Subcutaneous adipose tissue (tissue), 4 donors: Measurements from ENCODE around the gene GMEB2. TPM values are rescaled to one million over a fixed set of nuclear protein-coding genes. Genes with fewer than 3 reads are reported as not detected.

Experiments used
- total RNA-seq, 4 donors: library from RNA; depleted of rRNA; stranded (reverse); fragments of >200 nt; gene quantifications; one replicate each; pipeline ENCODE4 v1.1.0, GENCODE V29; 2016
- TF ChIP-seq, protein P1 (sequence below): fragments of 450-650 bp; IDR thresholded peaks from one replicate; pipeline ENCODE4 v1.5.1; 2016; ENCODE audit warnings: low read depth, mild to moderate bottlenecking, control low read depth, antibody characterized with exemption, moderate library complexity

GMEB2 gene
- total RNA-seq, 4 donors from 2014 or later, result 3.6 to 12.8 (median 5.1) TPM

DNA sequence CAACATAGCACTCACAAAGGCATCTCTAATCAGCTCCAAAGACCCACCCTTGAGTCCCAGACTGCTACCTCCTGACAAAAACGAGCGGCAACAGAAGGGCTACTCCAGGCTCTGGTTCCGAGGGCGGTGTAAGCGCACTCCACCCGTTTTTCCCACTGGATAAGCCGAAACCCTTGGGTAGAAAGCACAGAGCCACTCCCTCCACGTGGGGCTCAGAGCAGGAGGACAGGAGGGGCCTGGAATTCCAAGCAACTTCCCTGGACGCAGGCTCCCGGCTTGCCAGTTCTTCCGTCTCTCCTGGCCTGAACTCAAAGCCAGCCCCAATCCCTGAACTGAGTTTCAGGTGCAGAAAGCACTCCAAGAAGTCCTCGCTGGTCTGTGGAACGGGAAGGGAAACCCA is 7.4 kb downstream of the GMEB2 start:
- TF ChIP-seq, protein P1, sequence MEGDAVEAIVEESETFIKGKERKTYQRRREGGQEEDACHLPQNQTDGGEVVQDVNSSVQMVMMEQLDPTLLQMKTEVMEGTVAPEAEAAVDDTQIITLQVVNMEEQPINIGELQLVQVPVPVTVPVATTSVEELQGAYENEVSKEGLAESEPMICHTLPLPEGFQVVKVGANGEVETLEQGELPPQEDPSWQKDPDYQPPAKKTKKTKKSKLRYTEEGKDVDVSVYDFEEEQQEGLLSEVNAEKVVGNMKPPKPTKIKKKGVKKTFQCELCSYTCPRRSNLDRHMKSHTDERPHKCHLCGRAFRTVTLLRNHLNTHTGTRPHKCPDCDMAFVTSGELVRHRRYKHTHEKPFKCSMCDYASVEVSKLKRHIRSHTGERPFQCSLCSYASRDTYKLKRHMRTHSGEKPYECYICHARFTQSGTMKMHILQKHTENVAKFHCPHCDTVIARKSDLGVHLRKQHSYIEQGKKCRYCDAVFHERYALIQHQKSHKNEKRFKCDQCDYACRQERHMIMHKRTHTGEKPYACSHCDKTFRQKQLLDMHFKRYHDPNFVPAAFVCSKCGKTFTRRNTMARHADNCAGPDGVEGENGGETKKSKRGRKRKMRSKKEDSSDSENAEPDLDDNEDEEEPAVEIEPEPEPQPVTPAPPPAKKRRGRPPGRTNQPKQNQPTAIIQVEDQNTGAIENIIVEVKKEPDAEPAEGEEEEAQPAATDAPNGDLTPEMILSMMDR, result no peak

DNA sequence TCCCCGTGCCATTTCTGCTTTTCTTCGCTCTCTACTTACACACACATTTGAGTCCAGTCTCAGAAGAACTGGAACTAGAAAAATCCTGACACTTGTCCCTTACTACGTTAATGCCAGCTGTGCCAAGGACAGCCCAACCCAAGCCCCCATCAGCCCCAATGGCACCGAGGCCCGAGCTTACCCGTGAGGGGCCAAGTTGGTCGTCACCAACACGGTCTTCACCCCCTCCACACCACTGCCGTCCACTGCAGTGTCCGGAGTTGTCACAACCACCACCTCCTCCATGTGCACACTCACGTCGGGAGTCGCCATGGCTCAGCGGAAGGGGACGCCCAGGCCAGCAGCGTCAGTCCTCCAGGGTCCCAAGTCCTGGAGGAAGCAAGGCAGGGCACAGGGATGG is 7.8 kb downstream of the GMEB2 start:
- TF ChIP-seq, protein P1, result no peak

DNA sequence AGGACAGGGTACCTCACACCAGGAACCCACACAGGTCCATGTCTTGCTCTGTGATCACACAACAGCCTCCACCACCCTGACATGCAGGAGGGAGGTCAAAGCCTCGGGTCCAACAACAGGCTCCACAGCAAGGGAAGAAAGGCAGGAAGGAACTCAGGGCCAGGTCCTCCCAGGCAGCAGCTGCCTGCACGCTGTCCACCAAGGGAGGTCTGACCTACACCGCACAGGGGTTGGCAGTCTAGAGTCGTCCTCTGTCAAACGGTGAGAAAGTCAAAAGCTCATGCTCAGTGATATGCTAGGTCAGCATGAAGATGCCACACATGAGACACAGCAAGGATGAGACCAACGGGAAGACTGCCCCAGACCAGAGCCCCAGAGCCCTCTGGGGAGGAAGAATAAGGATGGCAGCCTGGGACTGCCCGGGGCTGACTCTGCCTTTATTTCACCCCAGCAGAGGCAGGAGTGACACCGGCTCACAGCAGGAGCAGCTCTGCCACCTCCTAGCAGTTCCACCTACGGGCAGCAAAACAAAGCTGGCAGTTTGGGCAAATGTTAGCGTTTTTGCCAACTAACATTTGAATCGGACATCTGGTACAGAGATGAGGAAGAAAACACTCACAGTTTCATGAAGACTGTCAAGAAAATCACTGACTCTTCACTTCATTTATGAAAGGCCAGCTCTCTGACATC is 8.5 kb downstream of the GMEB2 start:
- TF ChIP-seq, protein P1, result no peak

DNA sequence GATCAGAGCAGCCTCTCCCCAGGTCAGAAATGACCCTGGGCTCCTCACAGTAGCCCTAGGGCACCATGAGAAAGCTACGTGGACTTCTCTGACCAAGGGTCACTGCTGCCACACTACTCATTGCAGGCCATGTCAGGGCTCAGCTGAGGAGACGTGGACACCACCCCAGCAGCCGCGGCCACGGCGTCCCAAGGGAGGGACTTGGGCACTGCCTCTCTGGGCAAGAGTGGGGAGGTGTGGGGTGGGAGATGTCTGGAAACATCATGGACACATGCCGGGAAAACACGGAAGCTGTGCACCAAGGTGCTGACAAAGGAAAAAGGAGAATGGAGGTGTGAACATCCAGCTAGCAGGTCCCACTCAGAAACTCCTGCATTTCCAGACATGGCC is 9.0 kb downstream of the GMEB2 start:
- TF ChIP-seq, protein P1, result no peak

DNA sequence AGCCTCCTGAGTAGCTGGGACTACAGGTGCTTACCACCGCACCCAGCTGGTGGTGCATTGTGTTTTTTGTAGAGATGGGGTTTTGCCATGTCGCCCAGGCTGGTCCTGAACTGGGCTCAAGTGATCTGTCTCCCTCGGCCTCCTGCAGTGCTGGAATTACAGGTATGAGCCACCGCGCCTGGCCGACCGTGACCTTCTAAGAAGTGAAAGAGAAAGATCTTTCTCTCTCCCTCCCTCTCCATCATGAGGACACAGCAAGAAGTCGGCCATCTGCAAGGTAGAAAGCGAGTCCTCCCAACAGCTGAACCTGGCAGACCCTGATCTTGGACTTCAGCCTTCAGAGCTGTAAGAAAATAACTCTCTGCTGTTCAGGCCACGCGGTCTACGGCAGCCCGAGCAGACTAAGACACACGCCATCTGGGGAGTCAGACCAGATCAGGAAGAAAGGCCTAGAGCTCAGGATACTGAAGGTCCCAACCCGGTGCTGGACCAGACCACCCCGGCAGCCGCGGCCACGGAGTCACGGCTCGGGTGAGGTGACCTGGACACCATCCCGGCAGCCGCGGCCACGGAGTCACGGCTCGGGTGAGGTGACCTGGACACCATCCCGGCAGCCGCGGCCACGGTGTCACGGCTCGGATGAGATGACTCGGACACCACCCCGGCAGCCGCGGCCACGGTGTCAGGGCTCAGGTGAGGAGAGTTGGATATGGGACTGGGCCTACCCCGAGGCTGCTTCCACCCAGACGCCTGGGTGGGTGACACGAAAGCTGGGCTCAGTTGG is 9.6 kb downstream of the GMEB2 start:
- TF ChIP-seq, protein P1, result no peak

DNA sequence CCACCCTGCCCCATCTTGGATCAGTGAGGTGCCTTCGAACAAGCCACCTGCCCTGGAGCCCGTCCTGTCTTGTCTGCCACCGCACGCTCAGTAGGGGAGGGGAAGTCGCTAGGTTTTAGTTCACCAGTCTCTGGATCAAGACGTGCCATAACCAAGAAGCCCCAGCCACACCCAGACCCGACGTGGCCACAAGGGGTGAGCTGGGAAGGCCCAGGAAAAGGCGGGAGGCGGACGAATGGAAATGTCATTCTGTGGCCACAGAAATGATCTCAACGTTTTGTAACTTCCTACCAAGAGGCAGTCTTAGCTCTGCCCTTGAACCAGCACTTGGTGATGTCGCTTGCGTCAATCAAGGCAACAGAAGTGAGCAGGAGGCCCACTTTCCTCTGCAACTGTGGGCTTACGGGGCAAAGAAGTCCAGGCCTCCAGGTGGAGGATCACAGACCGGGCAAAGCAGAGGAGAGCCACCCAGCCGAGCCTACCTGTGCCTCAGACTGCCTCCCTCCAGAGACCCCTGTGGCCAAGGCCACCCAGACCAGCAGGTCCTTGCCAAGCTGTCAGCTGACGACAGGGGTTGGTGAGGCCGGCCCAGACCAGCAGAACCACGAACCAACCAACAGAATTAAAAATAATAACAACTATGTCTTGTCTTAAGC is 14.5 kb downstream of the GMEB2 start:
- TF ChIP-seq, protein P1, result no peak

DNA sequence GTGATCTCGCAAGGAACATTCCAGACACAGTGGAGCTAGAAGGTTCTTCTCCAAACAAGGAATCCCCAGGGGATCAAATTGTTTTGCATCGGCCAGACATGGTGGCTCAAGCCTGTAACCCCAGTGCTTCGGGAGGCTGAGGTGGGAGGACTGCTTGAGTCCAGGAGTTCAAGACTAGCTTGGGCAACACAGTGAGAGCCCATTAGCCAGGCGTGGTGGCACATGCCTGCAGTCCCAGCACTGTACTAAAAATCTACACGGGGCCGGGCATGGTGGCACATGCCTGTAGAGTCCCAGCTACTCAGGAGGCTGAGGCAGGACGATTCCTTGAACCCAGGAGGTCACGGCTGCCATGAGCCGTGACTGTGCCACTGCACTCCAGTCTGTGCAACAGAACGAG is 15.3 kb downstream of the GMEB2 start:
- TF ChIP-seq, protein P1, result no peak
